Body of pancreas (tissue), 4 donors: ENCODE results near the gene DOCK4. TPM values are rescaled to one million over a fixed set of nuclear protein-coding genes. Genes with fewer than 3 reads are reported as not detected.

Experiments
- ATAC-seq: fragments of 150-250 bp; one replicate; pipeline ENCODE4 v1.9.1; 2016
- DNase-seq, 4 donors: peaks; one replicate each; pipeline ENCODE4 v3.0.0-alpha.2; 2019
- H3K27ac ChIP-seq, 4 donors: fragments of 200-600 bp; sonication (generic); 1 replicate in 3 of 4; 2 replicates in 1 of 4; pipeline versions ENCODE4 v1.5.1 to v1.6.1; 2016 to 2019; ENCODE audit warnings: mild to moderate bottlenecking in 1 of 4, mixed read lengths in 1 of 4, moderate library complexity in 1 of 4
- H3K27me3 ChIP-seq, 2 donors: fragments of 200-600 bp; sonication (generic); one replicate each; pipeline ENCODE4 v1.6.0; 2016; ENCODE audit warnings: mild to moderate bottlenecking in 1 of 2
- H3K36me3 ChIP-seq, 2 donors: fragments of 200-600 bp; sonication (generic); replicated peaks in 1 of 2; 2 replicates each; pipeline ENCODE4 v1.5.1; 2016; ENCODE audit warnings: low read depth in 2 of 2; ENCODE audit not compliant: insufficient read depth in 1 of 2
- H3K4me1 ChIP-seq: fragments of 200-600 bp; sonication (generic); one replicate; pipeline ENCODE4 v1.6.0; 2016
- H3K4me3 ChIP-seq, 2 donors: fragments of 200-600 bp; sonication (generic); 1 replicate in 1 of 2; 2 replicates in 1 of 2; pipeline ENCODE4 v1.5.1; 2016 to 2019
- H3K9me3 ChIP-seq, 3 donors: fragments of 200-600 bp; sonication (generic); 1 replicate in 2 of 3; 2 replicates in 1 of 3; pipeline ENCODE4 v1.5.1; 2016
- CTCF ChIP-seq, 7 experiments: fragments of 450-650 bp in 4 of 7; fragments of 200-600 bp in 3 of 7; sonication (generic) in 3 of 7; IDR thresholded peaks; one replicate each; pipeline ENCODE4 v1.5.1; 2016 to 2019; ENCODE audit warnings: antibody characterized with exemption in 7 of 7
- POLR2A ChIP-seq, 3 donors: fragments of 450-650 bp; IDR thresholded peaks; one replicate each; pipeline ENCODE4 v1.6.1; 2016; ENCODE audit warnings: antibody characterized with exemption in 3 of 3, mild to moderate bottlenecking in 2 of 3
- WGBS, 2 donors: methylation state at CpG; one replicate each; pipeline ENCODE4 v1.1.5; 2017; 5-methylcytosine and 5-hydroxymethylcytosine counted together
- intact Hi-C: fragments of 100-400 bp; cut with DNase I; formaldehyde crosslinking; loops from one replicate; pipeline ENCODE4 v1.15.1; 2023
- total RNA-seq, 2 donors: library from RNA; depleted of rRNA; stranded (reverse); fragments of >200 nt; gene quantifications; one replicate each; pipeline ENCODE4 v1.1.0, GENCODE V29; 2016

The DOCK4 gene
- total RNA-seq, 2 donors from 2014 or later, result 24.9 to 34.6 TPM

DNA sequence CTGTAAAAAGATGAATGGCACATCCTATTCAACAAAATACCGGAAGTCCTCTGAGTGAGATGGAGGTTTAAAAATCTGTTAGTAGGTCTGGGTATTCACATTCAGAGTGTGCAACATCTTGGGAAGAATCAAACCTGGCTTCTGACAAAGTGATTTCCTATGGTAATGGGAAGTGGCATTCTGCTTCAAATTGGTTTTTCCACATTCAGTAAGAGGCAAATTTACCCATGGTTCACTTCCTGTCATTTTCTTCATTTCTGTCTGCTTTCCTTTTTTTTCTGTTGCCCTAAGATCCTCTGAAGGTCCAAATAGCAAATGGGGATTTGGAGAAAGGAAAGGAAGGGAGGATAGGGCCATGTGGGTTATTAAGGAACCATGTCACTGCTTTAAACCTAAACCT, 218.3 kb downstream of the DOCK4 start:
- Histone ChIP-seq H3K27ac (peak overlapping the region in 1 of 4 donors; percentile 58), H3K9me3 (no peaks in the 10 kb centered on the region), H3K4me3 (no peak overlapping the region), H3K36me3 (no peaks in the 10 kb centered on the region), H3K4me1 (no peaks in the 10 kb centered on the region), H3K27me3 (no peaks in the 10 kb centered on the region)
- ATAC-seq (no peak), DNase-seq (no peak)
- 68 to 90% methylated on average over 1 of the region's 1 CpG for WGBS, 2 donors
- intact Hi-C loops, result no loop called here
- TF ChIP-seq POLR2A (IDR thresholded peaks at IDR 0.05) (no peak), CTCF (IDR thresholded peaks at IDR 0.05) (no peak)

DNA sequence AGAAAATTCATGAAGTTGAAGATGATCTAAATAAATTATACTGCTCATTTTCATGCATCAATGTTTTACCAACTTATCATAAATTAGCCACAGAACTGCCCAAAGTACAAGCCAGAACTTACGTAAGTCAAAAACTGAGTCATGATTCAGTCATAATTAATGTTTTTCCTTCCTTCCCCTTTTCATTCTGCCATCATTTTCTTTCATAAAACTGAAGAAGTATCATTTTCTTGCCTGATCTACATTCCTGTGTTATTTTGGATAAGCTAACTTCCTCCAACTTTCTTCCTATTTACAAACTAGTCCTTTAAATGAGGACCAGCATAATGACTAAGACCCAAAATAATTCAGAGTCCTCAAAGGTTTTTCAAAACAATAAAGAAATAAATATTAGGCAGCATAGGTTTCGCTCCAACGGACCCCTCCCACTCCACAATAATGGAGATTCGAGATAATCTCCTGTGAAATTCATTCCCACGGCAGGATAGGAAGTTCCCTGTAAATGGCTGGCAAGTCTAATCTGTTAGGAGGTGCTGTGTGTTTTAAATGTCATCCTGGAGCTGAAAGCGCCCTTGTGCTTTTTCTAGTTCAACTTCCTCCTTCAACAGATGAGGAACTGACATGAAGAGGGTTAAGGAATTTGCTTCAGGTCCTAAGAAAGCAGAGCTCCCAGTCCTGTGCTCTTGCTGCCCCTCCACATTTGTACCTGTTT, 218.9 kb downstream of the DOCK4 start:
- no peaks in the 10 kb centered on the region for H3K36me3 ChIP-seq
- no peaks in the 10 kb centered on the region for H3K27me3 ChIP-seq
- H3K4me3 ChIP-seq, result no peak overlapping the region
- intact Hi-C loops, result no loop called here
- peak overlapping the region in 1 of 4 donors; percentile 58 for H3K27ac ChIP-seq
- TF ChIP-seq POLR2A (IDR thresholded peaks at IDR 0.05), result no peak
- no peak for TF ChIP-seq CTCF (IDR thresholded peaks at IDR 0.05)
- ATAC-seq (no peak), DNase-seq (peak in 1 of 4 donors; percentile 21)
- no peaks in the 10 kb centered on the region for H3K4me1 ChIP-seq
- H3K9me3 ChIP-seq, result no peaks in the 10 kb centered on the region
- 62 to 80% methylated on average over 6 of the region's 6 CpGs for WGBS, 2 donors

- Histone ChIP-seq H3K36me3 (no peaks in the 10 kb centered on the region), H3K9me3 (no peaks in the 10 kb centered on the region), H3K27ac (peak overlapping the region in 1 of 4 donors; percentile 58), H3K4me1 (no peaks in the 10 kb centered on the region), H3K27me3 (no peaks in the 10 kb centered on the region), H3K4me3 (no peak overlapping the region)
- ATAC-seq (no peak), DNase-seq (no peak)
- no peak for TF ChIP-seq POLR2A (IDR thresholded peaks at IDR 0.05)
- no peak for TF ChIP-seq CTCF (IDR thresholded peaks at IDR 0.05)
- intact Hi-C loops, result no loop called here
- WGBS, 2 donors, result 74 to 85% methylated on average over 2 of the region's 2 CpGs
Measured at GRCh38 chr7:111986601-111987000, 219.6 kb downstream of the DOCK4 start.

DNA sequence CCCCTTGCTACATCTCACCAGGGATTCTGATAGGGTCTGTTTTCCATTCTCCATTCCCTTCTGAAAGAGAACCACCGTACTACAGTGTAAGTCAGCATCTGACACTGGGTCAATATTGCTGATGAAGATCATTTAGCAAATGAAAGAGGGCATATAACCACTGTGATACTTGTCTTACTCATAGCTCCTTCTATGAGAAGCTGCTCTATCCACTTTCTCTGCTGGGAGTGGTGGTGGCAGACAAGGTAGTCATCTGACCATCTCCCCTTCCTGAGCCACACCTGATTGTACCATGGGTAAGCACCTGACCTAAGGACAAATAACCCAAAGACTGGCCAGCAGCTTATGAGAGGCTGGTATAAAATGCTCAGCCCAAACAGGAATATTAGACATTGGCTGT, 220.4 kb downstream of the DOCK4 start:
- DNase-seq, result no peak
- TF ChIP-seq POLR2A (IDR thresholded peaks at IDR 0.05) (no peak), CTCF (IDR thresholded peaks at IDR 0.05) (no peak)
- ATAC-seq, result no peak
- no peaks in the 10 kb centered on the region for H3K27me3 ChIP-seq
- no peak overlapping the region for H3K27ac ChIP-seq
- no peaks in the 10 kb centered on the region for H3K4me1 ChIP-seq
- no peak overlapping the region for H3K4me3 ChIP-seq
- intact Hi-C loops, result no loop called here
- no peaks in the 10 kb centered on the region for H3K36me3 ChIP-seq
- WGBS, 2 donors, result 91 to 95% methylated on average over 1 of the region's 1 CpG
- H3K9me3 ChIP-seq, result no peaks in the 10 kb centered on the region

- no peaks in the 10 kb centered on the region for H3K9me3 ChIP-seq
- no peak for DNase-seq
- no peaks in the 10 kb centered on the region for H3K36me3 ChIP-seq
- no peaks in the 10 kb centered on the region for H3K27me3 ChIP-seq
- intact Hi-C loops, result no loop called here
- ATAC-seq, result no peak
- 87 to 90% methylated on average over 2 of the region's 2 CpGs for WGBS, 2 donors
- H3K27ac ChIP-seq, result no peak overlapping the region
- no peak overlapping the region for H3K4me3 ChIP-seq
- H3K4me1 ChIP-seq, result no peaks in the 10 kb centered on the region
- no peak for TF ChIP-seq POLR2A (IDR thresholded peaks at IDR 0.05)
- TF ChIP-seq CTCF (IDR thresholded peaks at IDR 0.05), result no peak
Measured at GRCh38 chr7:111982804-111983203, 223.4 kb downstream of the DOCK4 start.
